Stimulated activated CD4-positive, alpha-beta T cell treated with anti-CD3 and anti-CD28 coated beads, Interleukin-15, amount 100 ng/mL, for 48 hours (primary cell): ENCODE data around the gene CNRIP1.
"Not testable (repeated sequence)": the region's sequence is repeated elsewhere in the genome, so short reads cannot be mapped to it uniquely, and the experiment has no call there.

Experiments used
- DNase-seq, 2 donors: peaks; one replicate each; pipeline ENCODE4 v3.0.0-alpha.2; 2020; ENCODE audit warnings: low read depth in 2 of 2

The CNRIP1 gene

GRCh38 chr2:68319398-68320117 is at the start of gene CNRIP1:
TSS of gene CNRIP1 (minus strand) at chr2:68319949. CDS start at chr2:68319400, 549 bp downstream.
- DNase-seq, result no peak

GRCh38 chr2:68369337-68369734 is 49.6 kb upstream of the CNRIP1 start:
- DNase-seq, result no peak

- no peak for DNase-seq
Measured at GRCh38 chr2:68368654-68369336, 49.0 kb upstream of the CNRIP1 start.

GRCh38 chr2:68367953-68368653 is 48.4 kb upstream of the CNRIP1 start:
- no peak for DNase-seq

- DNase-seq, result no peak
Measured at GRCh38 chr2:68366083-68366560, 46.4 kb upstream of the CNRIP1 start.

- DNase-seq, result no peak
Measured at GRCh38 chr2:68365087-68365486, 45.3 kb upstream of the CNRIP1 start, which contains the start of gene PLEK. TSS of gene PLEK (plus strand) at chr2:68365282. CDS start at chr2:68365352, 70 bp downstream.

- no peak for DNase-seq
Measured at GRCh38 chr2:68363721-68364120, 44.0 kb upstream of the CNRIP1 start.

- DNase-seq, result no peak
Measured at GRCh38 chr2:68362749-68363148, 43.0 kb upstream of the CNRIP1 start.

GRCh38 chr2:68362069-68362468 is 42.3 kb upstream of the CNRIP1 start:
- DNase-seq, result peak; percentile 69 to 74

GRCh38 chr2:68359889-68360288 is 40.1 kb upstream of the CNRIP1 start:
- DNase-seq, result no peak

GRCh38 chr2:68357605-68358337 is 38.0 kb upstream of the CNRIP1 start:
- DNase-seq, result no peak

- DNase-seq, result no peak
Measured at GRCh38 chr2:68356599-68357239, 37.0 kb upstream of the CNRIP1 start.

GRCh38 chr2:68352651-68353391 is 33.1 kb upstream of the CNRIP1 start:
- DNase-seq, result no peak

GRCh38 chr2:68351997-68352396 is 32.2 kb upstream of the CNRIP1 start:
- DNase-seq, result no peak

- not testable (repeated sequence) for DNase-seq
Measured at GRCh38 chr2:68349091-68349490, 29.3 kb upstream of the CNRIP1 start.

GRCh38 chr2:68345129-68345875 is 25.6 kb upstream of the CNRIP1 start:
- DNase-seq, result no peak

- DNase-seq, result no peak
Measured at GRCh38 chr2:68344031-68344430, 24.3 kb upstream of the CNRIP1 start.

- DNase-seq, result no peak
Measured at GRCh38 chr2:68342470-68342869, 22.7 kb upstream of the CNRIP1 start.

- DNase-seq, result no peak
Measured at GRCh38 chr2:68341583-68341982, 21.8 kb upstream of the CNRIP1 start.

- DNase-seq, result no peak
Measured at GRCh38 chr2:68341062-68341329, 21.2 kb upstream of the CNRIP1 start.
